ENCODE data around the gene SLC6A17. TPM values are rescaled to one million over a fixed set of nuclear protein-coding genes. Genes with fewer than 3 reads are reported as not detected.

The SLC6A17 gene
- total RNA-seq, 4 donors from 2014 or later = 5.2 to 18.6 (median 8.0) TPM

- peaks cover 47% of the 10 kb centered on the region for H3K4me1 ChIP-seq
- DNase-seq (ENCODE audit: low spot score in 2 of 2) = no peak
- H3K4me3 ChIP-seq = peak overlapping the region; percentile 88
- no peaks in the 10 kb centered on the region for H3K36me3 ChIP-seq
- no peaks in the 10 kb centered on the region for H3K27me3 ChIP-seq
- H3K9me3 ChIP-seq = no peaks in the 10 kb centered on the region
- TF ChIP-seq, protein P1, sequence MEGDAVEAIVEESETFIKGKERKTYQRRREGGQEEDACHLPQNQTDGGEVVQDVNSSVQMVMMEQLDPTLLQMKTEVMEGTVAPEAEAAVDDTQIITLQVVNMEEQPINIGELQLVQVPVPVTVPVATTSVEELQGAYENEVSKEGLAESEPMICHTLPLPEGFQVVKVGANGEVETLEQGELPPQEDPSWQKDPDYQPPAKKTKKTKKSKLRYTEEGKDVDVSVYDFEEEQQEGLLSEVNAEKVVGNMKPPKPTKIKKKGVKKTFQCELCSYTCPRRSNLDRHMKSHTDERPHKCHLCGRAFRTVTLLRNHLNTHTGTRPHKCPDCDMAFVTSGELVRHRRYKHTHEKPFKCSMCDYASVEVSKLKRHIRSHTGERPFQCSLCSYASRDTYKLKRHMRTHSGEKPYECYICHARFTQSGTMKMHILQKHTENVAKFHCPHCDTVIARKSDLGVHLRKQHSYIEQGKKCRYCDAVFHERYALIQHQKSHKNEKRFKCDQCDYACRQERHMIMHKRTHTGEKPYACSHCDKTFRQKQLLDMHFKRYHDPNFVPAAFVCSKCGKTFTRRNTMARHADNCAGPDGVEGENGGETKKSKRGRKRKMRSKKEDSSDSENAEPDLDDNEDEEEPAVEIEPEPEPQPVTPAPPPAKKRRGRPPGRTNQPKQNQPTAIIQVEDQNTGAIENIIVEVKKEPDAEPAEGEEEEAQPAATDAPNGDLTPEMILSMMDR (IDR thresholded peaks at IDR 0.05) = no peak
- TF ChIP-seq EP300 (IDR thresholded peaks at IDR 0.05) = no peak
- TF ChIP-seq POLR2A (IDR thresholded peaks at IDR 0.05) = no peak
- TF ChIP-seq POLR2AphosphoS5 (IDR thresholded peaks at IDR 0.05) = no peak
- WGBS = 46% methylated on average over 7 of the region's 7 CpGs
- H3K27ac ChIP-seq = peak overlapping the region; percentile 52
These were observed 58.8 kb downstream of the SLC6A17 start for GRCh38 chr1:110208916-110209645.

GRCh38 chr1:110209715-110210603 lies 59.7 kb downstream of the SLC6A17 start, which contains the start of gene KCNC4:
Gene KCNC4 (plus strand): TSS chr1:110210314. CDS start chr1:110211500, 1,186 bp downstream.
- Histone ChIP-seq H3K4me1 (peaks cover 47% of the 10 kb centered on the region), H3K27me3 (no peaks in the 10 kb centered on the region), H3K9me3 (no peaks in the 10 kb centered on the region), H3K27ac (peak within 1 kb of the TSS; percentile 52), H3K4me3 (peak within 1 kb of the TSS; percentile 88), H3K36me3 (no peaks in the 10 kb centered on the region)
- peak; percentile 93 for DNase-seq (ENCODE audit: low spot score in 2 of 2)
- TF ChIP-seq EP300 (IDR thresholded peaks at IDR 0.05) (no peak), POLR2AphosphoS5 (IDR thresholded peaks at IDR 0.05) (no peak), POLR2A (IDR thresholded peaks at IDR 0.05) (no peak)
- TF ChIP-seq, protein P1 (IDR thresholded peaks at IDR 0.05) = no peak
- WGBS = 25% methylated on average over 2 of the region's 103 CpGs

- DNase-seq (ENCODE audit: low spot score in 2 of 2) = peak; percentile 79 to 83
- H3K9me3 ChIP-seq = no peaks in the 10 kb centered on the region
- no peaks in the 10 kb centered on the region for H3K27me3 ChIP-seq
- peaks cover 51% of the 10 kb centered on the region for H3K4me1 ChIP-seq
- TF ChIP-seq EP300 (IDR thresholded peaks at IDR 0.05) (no peak), POLR2A (IDR thresholded peaks at IDR 0.05) (no peak), POLR2AphosphoS5 (IDR thresholded peaks at IDR 0.05) (no peak)
- TF ChIP-seq, protein P1 (IDR thresholded peaks at IDR 0.05) = no peak
- peak overlapping the region; percentile 52 for H3K27ac ChIP-seq
- under 1% methylated on average over 29 of the region's 101 CpGs for WGBS
- H3K4me3 ChIP-seq = peak overlapping the region; percentile 88
- no peaks in the 10 kb centered on the region for H3K36me3 ChIP-seq
These were observed 60.6 kb downstream of the SLC6A17 start for GRCh38 chr1:110210604-110211495.

- Histone ChIP-seq H3K27ac (peak overlapping the region; percentile 52), H3K9me3 (no peaks in the 10 kb centered on the region), H3K4me3 (peak overlapping the region; percentile 88), H3K36me3 (no peaks in the 10 kb centered on the region), H3K4me1 (peaks cover 51% of the 10 kb centered on the region), H3K27me3 (no peaks in the 10 kb centered on the region)
- TF ChIP-seq POLR2AphosphoS5 (IDR thresholded peaks at IDR 0.05) = no peak
- TF ChIP-seq EP300 (IDR thresholded peaks at IDR 0.05) = no peak
- TF ChIP-seq POLR2A (IDR thresholded peaks at IDR 0.05) = no peak
- WGBS = no CpG with 5 or more reads among the region's 81 CpGs
- DNase-seq (ENCODE audit: low spot score in 2 of 2) = no peak
These were observed 61.3 kb downstream of the SLC6A17 start for GRCh38 chr1:110211496-110212168.
